ENCODE results near the gene PCTP. TPM values are rescaled to one million over a fixed set of nuclear protein-coding genes. Genes with fewer than 3 reads are reported as not detected.
A peak's percentile ranks its signal among the peaks of the same experiment; 100 is the strongest.

PCTP gene
- total and polyA plus RNA-seq, 9 of the 15 experiments (the other 6 are each of a cell fraction or from before 2014, with no cell fraction given): 10.9 to 62.3 (median 41.2) TPM

GRCh38 chr17:55743103-55743679, 7.7 kb upstream of the PCTP start (continued):
- TF ChIP-seq, protein P1, sequence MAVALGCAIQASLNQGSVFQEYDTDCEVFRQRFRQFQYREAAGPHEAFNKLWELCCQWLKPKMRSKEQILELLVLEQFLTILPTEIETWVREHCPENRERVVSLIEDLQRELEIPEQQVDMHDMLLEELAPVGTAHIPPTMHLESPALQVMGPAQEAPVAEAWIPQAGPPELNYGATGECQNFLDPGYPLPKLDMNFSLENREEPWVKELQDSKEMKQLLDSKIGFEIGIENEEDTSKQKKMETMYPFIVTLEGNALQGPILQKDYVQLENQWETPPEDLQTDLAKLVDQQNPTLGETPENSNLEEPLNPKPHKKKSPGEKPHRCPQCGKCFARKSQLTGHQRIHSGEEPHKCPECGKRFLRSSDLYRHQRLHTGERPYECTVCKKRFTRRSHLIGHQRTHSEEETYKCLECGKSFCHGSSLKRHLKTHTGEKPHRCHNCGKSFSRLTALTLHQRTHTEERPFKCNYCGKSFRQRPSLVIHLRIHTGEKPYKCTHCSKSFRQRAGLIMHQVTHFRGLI (CRISPR knock-in tag; IDR thresholded peaks at IDR 0.05): no peak
- no peak for TF ChIP-seq PML (IDR thresholded peaks at IDR 0.05; ENCODE audit: low read length)
- TF ChIP-seq NFE2L1 (tag; IDR thresholded peaks at IDR 0.05; ENCODE audit: borderline replicate concordance, low read depth): no peak
- TF ChIP-seq TFAM (CRISPR knock-in tag; conservative IDR thresholded peaks at IDR 0.05): no peak
- no peak for TF ChIP-seq ZNF77 (CRISPR knock-in tag; IDR thresholded peaks at IDR 0.05)
- TF ChIP-seq NFATC3 (IDR thresholded peaks at IDR 0.05): no peak
- TF ChIP-seq ATF7 (IDR thresholded peaks at IDR 0.05): peak; percentile 47; the same call in 1 of the 2 replicates
- TF ChIP-seq NELFE (IDR thresholded peaks at IDR 0.05; ENCODE audit: insufficient read depth, insufficient read length): no peak

GRCh38 chr17:55745258-55745657, 5.6 kb upstream of the PCTP start:
- in situ Hi-C loops (cut with MboI) (no loop called here), intact Hi-C loops (cut with micrococcal nuclease) (no loop called here)
- TF ChIP-seq ZNF316 (IDR thresholded peaks at IDR 0.05): peak; percentile 64
- peak; percentile 60 for TF ChIP-seq MAFG (tag; conservative IDR thresholded peaks at IDR 0.05)
- TF ChIP-seq C11orf30 (IDR thresholded peaks at IDR 0.05; ENCODE audit: low read depth): 0 out of 2 replicates have a peak, but pooled peaks have one; percentile 28
- TF ChIP-seq LCOR (CRISPR knock-in tag; IDR thresholded peaks at IDR 0.05): no peak
- TF ChIP-seq ZNF512 (tag; IDR thresholded peaks at IDR 0.05): peak; percentile 17; the same call in 1 of the 2 replicates
- TF ChIP-seq JUN (IDR thresholded peaks at IDR 0.05; ENCODE audit: borderline replicate concordance, low read depth, low read length): no peak
- TF ChIP-seq JUN (CRISPR knock-in tag; IDR thresholded peaks at IDR 0.05; ENCODE audit: borderline replicate concordance): no peak
- Histone ChIP-seq H3K27me3 (ENCODE audit: control insufficient read depth in 2 of 2, insufficient read depth in 2 of 2, low read length in 2 of 2) (no peaks in the 10 kb centered on the region), H3K9me1 (ENCODE audit: control insufficient read depth, insufficient read depth, low read length) (no peaks in the 10 kb centered on the region), H3K36me3 (ENCODE audit: control insufficient read depth, insufficient read depth, low read length) (no peaks in the 10 kb centered on the region), H3K4me1 (replicated peaks in 1 of 2; ENCODE audit: control insufficient read depth in 2 of 2, insufficient read depth in 2 of 2, low read length in 2 of 2) (peaks cover 10% of the 10 kb centered on the region in 2 experiments; a peak in 4 of 5 replicates), H3K79me2 (ENCODE audit: control insufficient read depth, insufficient read depth, low read length) (no peaks in the 10 kb centered on the region), H2AFZ (ENCODE audit: low read depth, low read length) (peak overlapping the region; percentile 25), H3K9me3 (replicated peaks; ENCODE audit: control insufficient read depth, insufficient read depth, low read depth, low read length) (no peaks in the 10 kb centered on the region), H3K4me2 (ENCODE audit: insufficient read depth, low read length) (no peak overlapping the region), H4K20me1 (replicated peaks; ENCODE audit: control insufficient read depth, insufficient read depth, low read length) (no peaks in the 10 kb centered on the region), H3K4me3 (no peak overlapping the region), H3K27ac (ENCODE audit: extremely low read depth, low read depth, low read length) (no peak overlapping the region), H3K9ac (ENCODE audit: insufficient read depth in 1 of 2, low read depth in 2 of 2, low read length in 2 of 2) (no peak overlapping the region)
- DNase-seq (ENCODE audit: extremely low read depth in 1 of 4, low spot score in 3 of 4): no peak
- BruUV-seq (replicated peaks): no TSS peak
- no peak for FAIRE-seq
- CTCF ChIA-PET (ENCODE audit: low intra/inter-chr PET ratio): no interaction called here
- no peak for ATAC-seq
- POLR2A ChIA-PET: no interaction called here
- 88% methylated on average over 1 of the region's 1 CpG for WGBS (ENCODE audit: insufficient coverage, low coverage, missing lambda C conversion rate)
